ENCODE results near the gene FAM135A.

Gene FAM135A

GRCh38 chr6:70398783-70399728 lies 14.3 kb upstream of the FAM135A start (continued):
- TF ChIP-seq ZNF692 (tag by site-specific recombination; IDR thresholded peaks at IDR 0.05) (no peak), SP7 (tag by site-specific recombination; IDR thresholded peaks at IDR 0.05) (peak; percentile 16; the same call in 1 of the 2 replicates), EGR2 (tag by site-specific recombination; IDR thresholded peaks at IDR 0.05; ENCODE audit: low read depth) (no peak), PRDM1 (tag by site-specific recombination; IDR thresholded peaks at IDR 0.05) (peak; percentile 84), TSHZ1 (tag by site-specific recombination; IDR thresholded peaks at IDR 0.05; ENCODE audit: borderline replicate concordance) (no peak), ZNF138 (tag by site-specific recombination; IDR thresholded peaks at IDR 0.05; ENCODE audit: borderline replicate concordance) (no peak), ZBTB20 (tag by site-specific recombination; IDR thresholded peaks at IDR 0.05) (0 out of 2 replicates have a peak, but pooled peaks have one; percentile 23), ZNF174 (tag by site-specific recombination; IDR thresholded peaks at IDR 0.05) (no peak), ZNF350 (tag by site-specific recombination; IDR thresholded peaks at IDR 0.05) (no peak)

- POLR2A ChIA-PET, result interaction anchor here (1.0 kb wide), 1 partner anchor 9 kb away, joined by 5 read pairs; the partner anchor contains the start of gene FAM135A
- TF ChIP-seq ZSCAN4 (tag by site-specific recombination; IDR thresholded peaks at IDR 0.05) (no peak), ZBTB11 (tag by site-specific recombination; conservative IDR thresholded peaks at IDR 0.05; ENCODE audit: low read depth) (no peak)
Measured at GRCh38 chr6:70404658-70405057, 8.7 kb upstream of the FAM135A start.

More at GRCh38 chr6:70404658-70405057, 8.7 kb upstream of the FAM135A start:
- no peaks in the 10 kb centered on the region for H3K36me3 ChIP-seq (ENCODE audit: control insufficient read depth in 2 of 2, insufficient read depth in 1 of 2, low read length in 2 of 2)
- no peaks in the 10 kb centered on the region for H3K4me1 ChIP-seq (ENCODE audit: control insufficient read depth, insufficient read depth, low read length)
- CTCF ChIA-PET, result interaction anchor here (1.0 kb wide), 1 partner anchor 95 kb away, joined by 3 read pairs; no protein-coding TSS in a partner anchor
- H3K9me3 ChIP-seq (ENCODE audit: control insufficient read depth, insufficient read depth, low read depth, low read length), result no peaks in the 10 kb centered on the region
- H3K4me3 ChIP-seq (ENCODE audit: low read depth, low read length), result no peak overlapping the region
- H3K27ac ChIP-seq (ENCODE audit: extremely low read depth, low read depth, low read length), result no peak overlapping the region

Measured in HEK293 (cell line).